Fibroblast of lung (primary cell): ENCODE data around the gene RBBP8.

Source experiments
- EZH2 ChIP-seq: IDR thresholded peaks from 2 replicates; pipeline ENCODE4 v1.5.1; 2012; ENCODE audit warnings: low read length, control low read depth, mild to moderate bottlenecking; ENCODE audit errors: missing control alignments
- TF ChIP-seq, protein P1 (sequence below), 2 donors: IDR thresholded peaks in 1 of 2; conservative IDR thresholded peaks in 1 of 2; 1 replicate in 1 of 2; 2 replicates in 1 of 2; pipeline ENCODE4 v1.5.1; 2011 to 2012; ENCODE audit warnings: low read length in 2 of 2, control low read depth in 1 of 2, inconsistent platforms in 1 of 2, low read depth in 1 of 2, mild to moderate bottlenecking in 1 of 2

DNA sequence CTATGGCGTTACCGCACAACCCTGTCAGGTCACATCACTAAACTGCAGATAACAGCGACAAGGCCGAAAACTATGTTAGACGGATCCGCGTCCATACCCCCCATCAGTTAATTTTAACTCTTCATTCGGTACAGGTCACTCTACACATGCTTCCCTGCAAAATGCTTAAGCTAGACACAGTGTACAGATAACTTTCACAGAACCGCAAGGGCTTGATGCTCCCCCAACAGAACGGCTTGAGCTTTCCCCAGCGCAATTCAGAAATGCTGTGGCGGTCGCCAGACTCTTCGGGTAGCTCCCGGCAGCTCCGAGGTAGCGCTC lies 283 bp upstream of the RBBP8 start:
- TF ChIP-seq, protein P1, sequence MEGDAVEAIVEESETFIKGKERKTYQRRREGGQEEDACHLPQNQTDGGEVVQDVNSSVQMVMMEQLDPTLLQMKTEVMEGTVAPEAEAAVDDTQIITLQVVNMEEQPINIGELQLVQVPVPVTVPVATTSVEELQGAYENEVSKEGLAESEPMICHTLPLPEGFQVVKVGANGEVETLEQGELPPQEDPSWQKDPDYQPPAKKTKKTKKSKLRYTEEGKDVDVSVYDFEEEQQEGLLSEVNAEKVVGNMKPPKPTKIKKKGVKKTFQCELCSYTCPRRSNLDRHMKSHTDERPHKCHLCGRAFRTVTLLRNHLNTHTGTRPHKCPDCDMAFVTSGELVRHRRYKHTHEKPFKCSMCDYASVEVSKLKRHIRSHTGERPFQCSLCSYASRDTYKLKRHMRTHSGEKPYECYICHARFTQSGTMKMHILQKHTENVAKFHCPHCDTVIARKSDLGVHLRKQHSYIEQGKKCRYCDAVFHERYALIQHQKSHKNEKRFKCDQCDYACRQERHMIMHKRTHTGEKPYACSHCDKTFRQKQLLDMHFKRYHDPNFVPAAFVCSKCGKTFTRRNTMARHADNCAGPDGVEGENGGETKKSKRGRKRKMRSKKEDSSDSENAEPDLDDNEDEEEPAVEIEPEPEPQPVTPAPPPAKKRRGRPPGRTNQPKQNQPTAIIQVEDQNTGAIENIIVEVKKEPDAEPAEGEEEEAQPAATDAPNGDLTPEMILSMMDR (conservative IDR thresholded peaks at IDR 0.05 in 1 of 2, IDR thresholded peaks at IDR 0.05 in 1 of 2; ENCODE audit: low read depth in 1 of 2, low read length in 2 of 2): no peak
- no peak for TF ChIP-seq EZH2
